H1 (cell line): ENCODE data around the gene CBFB. TPM values are rescaled to one million over a fixed set of nuclear protein-coding genes. Genes with fewer than 3 reads are reported as not detected.

Experiments
- EP300 ChIP-seq, 2 experiments: IDR thresholded peaks; 1 replicate in 1 of 2; 2 replicates in 1 of 2; pipeline ENCODE4 v1.6.1; 2011 to 2012; ENCODE audit warnings: low read depth in 2 of 2, low read length in 2 of 2, mild to moderate bottlenecking in 2 of 2, borderline replicate concordance in 1 of 2, inconsistent platforms in 1 of 2, moderate library complexity in 1 of 2
- NANOG ChIP-seq: IDR thresholded peaks from 2 replicates; pipeline ENCODE4 v1.6.1; 2011; ENCODE audit warnings: low read length, low read depth, mild to moderate bottlenecking, inconsistent platforms; ENCODE audit not compliant: insufficient read depth, poor library complexity, severe bottlenecking
- POLR2A ChIP-seq, 2 experiments: IDR thresholded peaks; 1 replicate in 1 of 2; 2 replicates in 1 of 2; pipeline ENCODE4 v1.6.1; 2011; ENCODE audit warnings: low read depth in 2 of 2, low read length in 2 of 2, mild to moderate bottlenecking in 2 of 2; ENCODE audit errors: control extremely low read depth in 1 of 2
- TAF1 ChIP-seq: IDR thresholded peaks from 2 replicates; pipeline ENCODE4 v1.6.1; 2011; ENCODE audit warnings: mild to moderate bottlenecking, low read depth, low read length
- polyA plus RNA-seq, 7 experiments: library from polyadenylated mRNA; depleted of rRNA in 3 of 7; stranded (reverse) in 5 of 7; unstranded in 2 of 7; fragments of >200 nt in 5 of 7; fragments of 200-250 nt in 2 of 7; gene quantifications; 1 replicate in 5 of 7; 2 replicates in 1 of 7; 4 replicates in 1 of 7; pipeline versions ENCODE4 v1.2.1 to v1.2.3, GENCODE V29; 2011 to 2013; ENCODE audit warnings: missing spikeins in 2 of 7, mixed read lengths in 2 of 7
- total RNA-seq: library from RNA; stranded (reverse); fragmentation: NEBNext Ultra II Directional; extraction: Animal tissue kit (Norgen Biotek cat#: 25700); gene quantifications from 2 replicates; pipeline ENCODE4 v1.2.1, GENCODE V29; 2021

CBFB gene
- total and polyA plus RNA-seq, 2 of the 8 experiments (the other 6 are each of a cell fraction or from before 2014, with no cell fraction given): 11.5 to 31.6 TPM

DNA sequence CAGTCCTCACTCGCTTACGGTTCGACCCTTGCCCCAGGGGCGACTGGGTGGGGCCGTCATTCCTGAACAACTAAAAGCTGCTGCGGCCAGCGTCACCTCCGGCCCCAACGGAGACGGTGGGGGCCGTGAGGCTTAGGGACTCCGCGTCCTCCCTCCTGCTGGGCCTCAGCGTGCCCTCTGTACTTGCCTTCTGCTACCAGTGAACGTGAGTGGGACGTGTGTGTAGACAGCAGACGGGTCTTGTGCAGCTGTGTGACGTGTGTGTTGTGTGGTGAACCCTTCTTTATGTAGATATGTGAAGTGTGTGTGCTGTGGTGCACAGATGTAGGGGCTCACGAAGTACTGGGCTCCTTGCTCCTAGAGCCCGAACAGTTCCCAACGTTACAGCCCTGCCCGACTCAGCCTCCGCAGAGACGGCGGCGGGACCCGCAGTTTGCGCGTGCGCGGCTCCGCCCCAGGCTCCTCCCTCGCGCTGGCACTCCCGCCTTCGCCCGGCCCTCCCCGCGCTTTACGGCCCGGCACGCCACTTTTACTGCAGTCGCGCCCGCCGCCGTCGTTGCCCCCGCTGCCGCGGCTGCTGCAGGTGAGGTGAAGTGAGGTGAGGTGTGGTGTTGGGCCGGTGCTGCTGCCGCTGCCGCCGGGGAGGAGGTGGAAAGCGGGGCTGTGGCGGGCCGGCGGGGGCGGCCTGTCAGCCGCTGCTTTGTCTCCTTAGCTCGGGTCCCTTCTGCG lies 80.6 kb downstream of the CBFB start, which contains the start of gene PHAF1 (continued):
- TF ChIP-seq EP300 (IDR thresholded peaks at IDR 0.05; ENCODE audit: borderline replicate concordance in 1 of 2, low read depth in 2 of 2, low read length in 2 of 2) (peak in 1 of 2 experiments; percentile 39; a peak in 1 of 3 replicates), TAF1 (peak; percentile 64), NANOG (no peak), POLR2A (IDR thresholded peaks at IDR 0.05; ENCODE audit: control extremely low read depth in 1 of 2, low read depth in 2 of 2, low read length in 2 of 2) (peak in 1 of 2 experiments; percentile 48; a peak in 1 of 3 replicates)
